ENCODE data around the gene CSF1R.

Gene CSF1R

GRCh38 chr5:150053713-150054392 lies 32.5 kb downstream of the CSF1R start:
- Histone ChIP-seq H2AFZ (ENCODE audit: low read length) (no peak overlapping the region), H3K4me3 (ENCODE audit: low read depth, low read length, poor library complexity, severe bottlenecking) (no peak overlapping the region), H3K4me1 (ENCODE audit: insufficient read depth, low read length, severe bottlenecking) (no peaks in the 10 kb centered on the region), H3K27me3 (ENCODE audit: insufficient read depth, low read length) (no peaks in the 10 kb centered on the region), H4K20me1 (ENCODE audit: insufficient read depth, low read length) (no peaks in the 10 kb centered on the region), H3K4me2 (ENCODE audit: low read length) (no peak overlapping the region), H3K9ac (ENCODE audit: low read length) (no peak overlapping the region), H3K36me3 (ENCODE audit: insufficient read depth, low read length) (peaks cover 67% of the 10 kb centered on the region), H3K27ac (ENCODE audit: low read depth, low read length, poor library complexity, severe bottlenecking) (no peak overlapping the region), H3K9me3 (ENCODE audit: low read length) (no peaks in the 10 kb centered on the region), H3F3A (ENCODE audit: insufficient read depth, low read length) (no peaks in the 10 kb centered on the region), H3K9me2 (ENCODE audit: low read depth, low read length) (no peaks in the 10 kb centered on the region), H3K79me2 (ENCODE audit: insufficient read depth, low read length) (no peaks in the 10 kb centered on the region)
- no peak for TF ChIP-seq EZH2 (IDR thresholded peaks at IDR 0.05; ENCODE audit: borderline replicate concordance, low read length)
- no peak for TF ChIP-seq CTCF (IDR thresholded peaks at IDR 0.05; ENCODE audit: low read length)

- TF ChIP-seq CTCF (IDR thresholded peaks at IDR 0.05; ENCODE audit: low read length) (no peak), EZH2 (IDR thresholded peaks at IDR 0.05; ENCODE audit: borderline replicate concordance, low read length) (no peak)
- Histone ChIP-seq H3F3A (ENCODE audit: insufficient read depth, low read length) (no peaks in the 10 kb centered on the region), H3K36me3 (ENCODE audit: insufficient read depth, low read length) (peaks cover 74% of the 10 kb centered on the region), H3K27me3 (ENCODE audit: insufficient read depth, low read length) (no peaks in the 10 kb centered on the region), H3K79me2 (ENCODE audit: insufficient read depth, low read length) (no peaks in the 10 kb centered on the region), H3K9ac (ENCODE audit: low read length) (no peak overlapping the region), H3K9me2 (ENCODE audit: low read depth, low read length) (no peaks in the 10 kb centered on the region), H3K4me3 (ENCODE audit: low read depth, low read length, poor library complexity, severe bottlenecking) (no peak overlapping the region), H3K4me1 (ENCODE audit: insufficient read depth, low read length, severe bottlenecking) (no peaks in the 10 kb centered on the region), H3K4me2 (ENCODE audit: low read length) (no peak overlapping the region), H2AFZ (ENCODE audit: low read length) (no peak overlapping the region), H3K27ac (ENCODE audit: low read depth, low read length, poor library complexity, severe bottlenecking) (no peak overlapping the region), H4K20me1 (ENCODE audit: insufficient read depth, low read length) (no peaks in the 10 kb centered on the region), H3K9me3 (ENCODE audit: low read length) (no peaks in the 10 kb centered on the region)
These were observed 33.2 kb downstream of the CSF1R start for GRCh38 chr5:150052956-150053712.

- Histone ChIP-seq H3K4me2 (ENCODE audit: low read length) (no peak overlapping the region), H3F3A (ENCODE audit: insufficient read depth, low read length) (no peaks in the 10 kb centered on the region), H3K27ac (ENCODE audit: low read depth, low read length, poor library complexity, severe bottlenecking) (no peak overlapping the region), H3K4me1 (ENCODE audit: insufficient read depth, low read length, severe bottlenecking) (no peaks in the 10 kb centered on the region), H4K20me1 (ENCODE audit: insufficient read depth, low read length) (no peaks in the 10 kb centered on the region), H3K9ac (ENCODE audit: low read length) (no peak overlapping the region), H3K79me2 (ENCODE audit: insufficient read depth, low read length) (no peaks in the 10 kb centered on the region), H3K36me3 (ENCODE audit: insufficient read depth, low read length) (peaks cover 81% of the 10 kb centered on the region), H3K4me3 (ENCODE audit: low read depth, low read length, poor library complexity, severe bottlenecking) (no peak overlapping the region), H3K9me2 (ENCODE audit: low read depth, low read length) (no peaks in the 10 kb centered on the region), H2AFZ (ENCODE audit: low read length) (no peak overlapping the region), H3K9me3 (ENCODE audit: low read length) (no peaks in the 10 kb centered on the region), H3K27me3 (ENCODE audit: insufficient read depth, low read length) (no peaks in the 10 kb centered on the region)
- TF ChIP-seq EZH2 (IDR thresholded peaks at IDR 0.05; ENCODE audit: borderline replicate concordance, low read length) = no peak
- TF ChIP-seq CTCF (IDR thresholded peaks at IDR 0.05; ENCODE audit: low read length) = no peak
These were observed 34.0 kb downstream of the CSF1R start for GRCh38 chr5:150052226-150052955.
